8988T (cell line): ENCODE results near the gene MIF4GD.

Experiments
- DNase-seq: peaks from one replicate; pipeline ENCODE4 v3.0.0; 2011

The MIF4GD gene

GRCh38 chr17:75231741-75232464, 39.1 kb downstream of the MIF4GD start:
- DNase-seq: no peak

GRCh38 chr17:75231071-75231470, 40.0 kb downstream of the MIF4GD start:
- no peak for DNase-seq

GRCh38 chr17:75228847-75229246, 42.2 kb downstream of the MIF4GD start:
- no peak for DNase-seq

GRCh38 chr17:75228305-75228704, 42.7 kb downstream of the MIF4GD start:
- no peak for DNase-seq

- DNase-seq: no peak
These were observed 43.3 kb downstream of the MIF4GD start for GRCh38 chr17:75227729-75228128.

- DNase-seq: no peak
These were observed 46.0 kb downstream of the MIF4GD start for GRCh38 chr17:75225016-75225415.

GRCh38 chr17:75219815-75220214, 51.2 kb downstream of the MIF4GD start:
- no peak for DNase-seq

GRCh38 chr17:75218131-75218530, 52.9 kb downstream of the MIF4GD start:
- no peak for DNase-seq
